HCT116 (cell line): ENCODE measurements around the gene SMIM26. TPM values are rescaled to one million over a fixed set of nuclear protein-coding genes. Genes with fewer than 3 reads are reported as not detected.

Experiments
- ATAC-seq: fragments of 200-7000 bp; cut with Tn5 transposase; 2 replicates; pipeline ENCODE4 v1.9.1; 2020; ENCODE audit warnings: mild to moderate bottlenecking, moderate library complexity
- BruUV-seq: library from RNA; stranded (reverse); fragments of 400-500 nt; replicated peaks from 2 replicates; lab custom pipeline; 2021; lab: Mats Ljungman, UMichigan
- CTCF ChIA-PET: fragments of 300-600 bp; sonication (Branson Sonifier 250); formaldehyde crosslinking; loops from one replicate; lab custom pipeline; 2021; ENCODE audit warnings: antibody characterized with exemption; lab: Charles Lee
- POLR2A ChIA-PET: fragments of 300-600, 350-600 bp; sonication (Branson Sonifier 250); formaldehyde crosslinking; loops from one replicate; lab custom pipeline; 2021; ENCODE audit warnings: antibody characterized with exemption; lab: Charles Lee
- RAD21 ChIA-PET, 2 experiments: fragments of 300-600 bp; sonication (Branson Sonifier 250); formaldehyde crosslinking; loops; one replicate each; lab custom pipeline; 2023; ENCODE audit warnings: low total read pairs in 2 of 2; ENCODE audit not compliant: uncharacterized antibody in 2 of 2, unreplicated experiment in 2 of 2, low non-redundant PET in 1 of 2; lab: Charles Lee
- DNase-seq: peaks from one replicate; pipeline ENCODE4 v3.0.0-alpha.2; 2010; ENCODE audit warnings: low read depth, low spot score
- H2AFZ ChIP-seq: fragments of 200-600 bp; shearing (Covaris generic), sonication (generic); 2 replicates; pipeline ENCODE4 v1.6.1; 2017; ENCODE audit warnings: low read depth, mixed run types, mixed read lengths, antibody characterized with exemption, low read length; ENCODE audit not compliant: poor library complexity, severe bottlenecking
- H3K27ac ChIP-seq: 2 replicates; pipeline ENCODE4 v1.5.1; 2012; ENCODE audit warnings: low read depth, low read length
- H3K27me3 ChIP-seq: fragments of 200-600 bp; sonication (generic); 2 replicates; pipeline ENCODE4 v1.6.1; 2016; ENCODE audit warnings: mixed run types, low read length, mixed read lengths; ENCODE audit not compliant: insufficient read depth
- H3K36me3 ChIP-seq, 2 experiments: fragments of 200-500 bp in 1 of 2; fragments of 200-600 bp in 1 of 2; sonication (Bioruptor generic) in 1 of 2; sonication (generic) in 1 of 2; 2 replicates each; pipeline versions ENCODE4 v1.5.1 to v1.6.1; 2014 to 2016; ENCODE audit warnings: low read length in 2 of 2, inconsistent platforms in 1 of 2, mixed read lengths in 1 of 2, mixed run types in 1 of 2; ENCODE audit not compliant: insufficient read depth in 2 of 2, control insufficient read depth in 1 of 2
- H3K4me1 ChIP-seq, 2 experiments: fragments of 200-600 bp in 1 of 2; sonication (generic) in 1 of 2; 2 replicates each; pipeline versions ENCODE4 v1.5.1 to v1.6.1; 2012 to 2017; ENCODE audit warnings: low read length in 2 of 2, inconsistent platforms in 1 of 2, mild to moderate bottlenecking in 1 of 2, mixed read lengths in 1 of 2, mixed run types in 1 of 2, moderate library complexity in 1 of 2; ENCODE audit not compliant: insufficient read depth in 2 of 2, control insufficient read depth in 1 of 2
- H3K4me2 ChIP-seq: fragments of 200-600 bp; sonication (generic); 2 replicates; pipeline ENCODE4 v1.6.1; 2017; ENCODE audit warnings: mixed run types, low read length, mixed read lengths
- H3K4me3 ChIP-seq, 2 experiments: fragments of 200-600 bp in 1 of 2; sonication (generic) in 1 of 2; replicated peaks in 1 of 2; 2 replicates each; pipeline ENCODE4 v1.5.1; 2011 to 2016; ENCODE audit warnings: low read length in 2 of 2, control low read depth in 1 of 2, low read depth in 1 of 2, mild to moderate bottlenecking in 1 of 2, mixed read lengths in 1 of 2, mixed run types in 1 of 2
- H3K79me2 ChIP-seq: fragments of 200-600 bp; sonication (generic); 2 replicates; pipeline ENCODE4 v1.6.1; 2017; ENCODE audit warnings: mild to moderate bottlenecking, mixed run types, low read length, moderate library complexity, mixed read lengths; ENCODE audit not compliant: insufficient read depth
- H3K9ac ChIP-seq: fragments of 200-600 bp; sonication (generic); 2 replicates; pipeline ENCODE4 v1.6.1; 2016; ENCODE audit warnings: low read length, mixed read lengths
- H3K9me2 ChIP-seq: fragments of 200-600 bp; sonication (generic), shearing (Covaris generic); 2 replicates; pipeline ENCODE4 v1.6.1; 2017; ENCODE audit warnings: mixed run types, mild to moderate bottlenecking, moderate library complexity; ENCODE audit not compliant: insufficient read depth
- H3K9me3 ChIP-seq, 2 experiments: fragments of 200-500 bp in 1 of 2; fragments of 200-600 bp in 1 of 2; sonication (Bioruptor generic) in 1 of 2; sonication (generic) in 1 of 2; 2 replicates each; pipeline ENCODE4 v1.6.1; 2014 to 2017; ENCODE audit warnings: low read length in 2 of 2, mixed read lengths in 2 of 2, inconsistent platforms in 1 of 2, low read depth in 1 of 2, mild to moderate bottlenecking in 1 of 2, mixed run types in 1 of 2, moderate library complexity in 1 of 2; ENCODE audit not compliant: control insufficient read depth in 1 of 2, insufficient read depth in 1 of 2
- H4K20me1 ChIP-seq: fragments of 200-600 bp; sonication (generic), shearing (Covaris generic); 2 replicates; pipeline ENCODE4 v1.6.1; 2017; ENCODE audit warnings: mixed run types, mild to moderate bottlenecking, moderate library complexity; ENCODE audit not compliant: insufficient read depth
- CBX3 ChIP-seq: IDR thresholded peaks from 2 replicates; pipeline ENCODE4 v1.6.1; 2012; ENCODE audit warnings: low read depth
- ELF1 ChIP-seq: IDR thresholded peaks from 2 replicates; pipeline ENCODE4 v1.6.1; 2012; ENCODE audit warnings: low read depth, borderline replicate concordance
- EZH2phosphoT487 ChIP-seq: fragments of 200-600 bp; IDR thresholded peaks from 2 replicates; pipeline ENCODE4 v1.6.1; 2018; ENCODE audit warnings: antibody characterized with exemption, borderline replicate concordance
- FOSL1 ChIP-seq: IDR thresholded peaks from 2 replicates; pipeline ENCODE4 v1.6.1; 2012; ENCODE audit warnings: low read depth
- JUND ChIP-seq: IDR thresholded peaks from 2 replicates; pipeline ENCODE4 v1.6.1; 2012
- POLR2A ChIP-seq: IDR thresholded peaks from 2 replicates; pipeline ENCODE4 v1.7.0; 2011; ENCODE audit warnings: borderline replicate concordance; ENCODE audit not compliant: insufficient read depth, insufficient read length; ENCODE audit errors: extremely low read depth
- POLR2AphosphoS5 ChIP-seq: IDR thresholded peaks from 2 replicates; pipeline ENCODE4 v1.6.1; 2011; ENCODE audit warnings: mild to moderate bottlenecking, low read depth, low read length, moderate library complexity
- SP1 ChIP-seq: IDR thresholded peaks from 2 replicates; pipeline ENCODE4 v1.6.1; 2012; ENCODE audit warnings: low read depth
- SRF ChIP-seq: IDR thresholded peaks from 2 replicates; pipeline ENCODE4 v1.6.1; 2012; ENCODE audit warnings: low read depth
- TCF7L2 ChIP-seq: IDR thresholded peaks from 2 replicates; pipeline ENCODE4 v1.7.0; 2011; ENCODE audit warnings: borderline replicate concordance, inconsistent platforms; ENCODE audit not compliant: insufficient read depth, insufficient read length; ENCODE audit errors: extremely low read depth
- YY1 ChIP-seq: IDR thresholded peaks from 2 replicates; pipeline ENCODE4 v1.6.1; 2011; ENCODE audit warnings: low read length, low read depth, moderate library complexity, mild to moderate bottlenecking; ENCODE audit not compliant: insufficient replicate concordance; ENCODE audit errors: extremely low read depth
- ZFX ChIP-seq: fragments of 450-650 bp; IDR thresholded peaks from 2 replicates; pipeline ENCODE4 v1.6.1; 2017
- ZNF274 ChIP-seq: fragments of 200-500 bp; sonication (Bioruptor generic); IDR thresholded peaks from 2 replicates; pipeline ENCODE4 v1.6.1; 2014; ENCODE audit warnings: mild to moderate bottlenecking, low read depth, low read length, inconsistent platforms
- intact Hi-C: fragments of 100-400 bp; cut with micrococcal nuclease; formaldehyde crosslinking; loops from 2 replicates; pipeline ENCODE4 v1.10.0; 2022
- total RNA-seq: library from RNA; stranded (reverse); gene quantifications from one replicate; pipeline ENCODE4 v1.2.1, GENCODE V29; 2021; ENCODE audit not compliant: unreplicated experiment
- TF ChIP-seq, protein P1 (sequence below): IDR thresholded peaks from 2 replicates; pipeline ENCODE4 v1.6.1; 2012
- TF ChIP-seq, protein P2 (sequence below): IDR thresholded peaks from 2 replicates; pipeline ENCODE4 v1.6.1; 2011; ENCODE audit warnings: mild to moderate bottlenecking, low read length, moderate library complexity; ENCODE audit not compliant: insufficient replicate concordance; ENCODE audit errors: extremely low read depth
- TF ChIP-seq, protein P3 (sequence below): IDR thresholded peaks from 2 replicates; pipeline ENCODE4 v1.6.1; 2012
- TF ChIP-seq, protein P4 (sequence below): IDR thresholded peaks from 2 replicates; pipeline ENCODE4 v1.6.1; 2012; ENCODE audit warnings: low read depth
- TF ChIP-seq, protein P5 (sequence below), 3 experiments: fragments of 200-600 bp in 1 of 3; sonication (generic) in 1 of 3; IDR thresholded peaks in 2 of 3; conservative IDR thresholded peaks in 1 of 3; 2 replicates each; pipeline ENCODE4 v1.5.1; 2012 to 2017; ENCODE audit warnings: low read depth in 2 of 3, low read length in 2 of 3, antibody characterized with exemption in 1 of 3, borderline replicate concordance in 1 of 3, control low read depth in 1 of 3, mild to moderate bottlenecking in 1 of 3, mixed read lengths in 1 of 3, mixed run types in 1 of 3, moderate library complexity in 1 of 3; ENCODE audit not compliant: insufficient read depth in 1 of 3

The SMIM26 gene
- total RNA-seq, 1 experiment from 2014 or later = 80.1 TPM

DNA sequence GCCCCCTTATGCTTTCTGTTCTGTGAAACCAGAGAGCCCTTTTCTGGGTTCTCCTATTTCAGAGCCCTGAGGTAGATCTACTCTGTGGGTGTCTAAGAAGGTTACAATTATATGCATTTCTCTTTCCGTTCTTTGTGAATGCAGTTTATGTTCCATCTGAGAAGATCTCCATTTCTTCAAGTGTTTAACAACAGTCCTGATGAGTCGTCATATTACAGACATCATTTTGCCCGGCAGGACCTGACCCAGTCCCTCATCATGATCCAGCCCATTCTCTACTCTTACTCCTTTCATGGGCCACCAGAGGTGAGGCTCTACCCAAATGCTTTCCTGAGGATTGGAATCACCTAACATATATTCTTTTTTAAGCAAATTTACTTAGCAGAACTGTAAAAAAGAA, 18.8 kb upstream of the SMIM26 start:
- H3K9ac ChIP-seq = no peak overlapping the region
- H3K9me2 ChIP-seq = no peaks in the 10 kb centered on the region
- H3K27me3 ChIP-seq = no peaks in the 10 kb centered on the region
- H3K9me3 ChIP-seq = no peaks in the 10 kb centered on the region
- no TSS peak for BruUV-seq
- no peak overlapping the region for H3K4me2 ChIP-seq
- no peaks in the 10 kb centered on the region for H4K20me1 ChIP-seq
- ChIA-PET POLR2A (no interaction called here), CTCF (no interaction called here), RAD21 (no interaction called here)
- H3K79me2 ChIP-seq = no peaks in the 10 kb centered on the region
- H3K4me3 ChIP-seq = no peak overlapping the region
- no peak overlapping the region for H2AFZ ChIP-seq
- peaks cover 0 to 12% of the 10 kb centered on the region in 2 experiments; a peak in 2 of 4 replicates for H3K4me1 ChIP-seq
- DNase-seq (no peak), ATAC-seq (no peak)
- no peak overlapping the region for H3K27ac ChIP-seq
- intact Hi-C loops = no loop called here
- H3K36me3 ChIP-seq = peaks cover 30 to 36% of the 10 kb centered on the region in 2 experiments
- TF ChIP-seq ZNF274 (no peak), POLR2AphosphoS5 (no peak), CBX3 (no peak), TCF7L2 (no peak), EZH2phosphoT487 (no peak), SRF (no peak), ZFX (no peak), SP1 (no peak), ELF1 (no peak), POLR2A (no peak), FOSL1 (no peak), YY1 (no peak), JUND (no peak)
- TF ChIP-seq, protein P1, sequence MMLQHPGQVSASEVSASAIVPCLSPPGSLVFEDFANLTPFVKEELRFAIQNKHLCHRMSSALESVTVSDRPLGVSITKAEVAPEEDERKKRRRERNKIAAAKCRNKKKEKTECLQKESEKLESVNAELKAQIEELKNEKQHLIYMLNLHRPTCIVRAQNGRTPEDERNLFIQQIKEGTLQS = no peak
- TF ChIP-seq, protein P2, sequence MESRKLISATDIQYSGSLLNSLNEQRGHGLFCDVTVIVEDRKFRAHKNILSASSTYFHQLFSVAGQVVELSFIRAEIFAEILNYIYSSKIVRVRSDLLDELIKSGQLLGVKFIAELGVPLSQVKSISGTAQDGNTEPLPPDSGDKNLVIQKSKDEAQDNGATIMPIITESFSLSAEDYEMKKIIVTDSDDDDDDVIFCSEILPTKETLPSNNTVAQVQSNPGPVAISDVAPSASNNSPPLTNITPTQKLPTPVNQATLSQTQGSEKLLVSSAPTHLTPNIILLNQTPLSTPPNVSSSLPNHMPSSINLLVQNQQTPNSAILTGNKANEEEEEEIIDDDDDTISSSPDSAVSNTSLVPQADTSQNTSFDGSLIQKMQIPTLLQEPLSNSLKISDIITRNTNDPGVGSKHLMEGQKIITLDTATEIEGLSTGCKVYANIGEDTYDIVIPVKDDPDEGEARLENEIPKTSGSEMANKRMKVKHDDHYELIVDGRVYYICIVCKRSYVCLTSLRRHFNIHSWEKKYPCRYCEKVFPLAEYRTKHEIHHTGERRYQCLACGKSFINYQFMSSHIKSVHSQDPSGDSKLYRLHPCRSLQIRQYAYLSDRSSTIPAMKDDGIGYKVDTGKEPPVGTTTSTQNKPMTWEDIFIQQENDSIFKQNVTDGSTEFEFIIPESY = no peak
- TF ChIP-seq, protein P3, sequence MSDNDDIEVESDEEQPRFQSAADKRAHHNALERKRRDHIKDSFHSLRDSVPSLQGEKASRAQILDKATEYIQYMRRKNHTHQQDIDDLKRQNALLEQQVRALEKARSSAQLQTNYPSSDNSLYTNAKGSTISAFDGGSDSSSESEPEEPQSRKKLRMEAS = no peak
- TF ChIP-seq, protein P4, sequence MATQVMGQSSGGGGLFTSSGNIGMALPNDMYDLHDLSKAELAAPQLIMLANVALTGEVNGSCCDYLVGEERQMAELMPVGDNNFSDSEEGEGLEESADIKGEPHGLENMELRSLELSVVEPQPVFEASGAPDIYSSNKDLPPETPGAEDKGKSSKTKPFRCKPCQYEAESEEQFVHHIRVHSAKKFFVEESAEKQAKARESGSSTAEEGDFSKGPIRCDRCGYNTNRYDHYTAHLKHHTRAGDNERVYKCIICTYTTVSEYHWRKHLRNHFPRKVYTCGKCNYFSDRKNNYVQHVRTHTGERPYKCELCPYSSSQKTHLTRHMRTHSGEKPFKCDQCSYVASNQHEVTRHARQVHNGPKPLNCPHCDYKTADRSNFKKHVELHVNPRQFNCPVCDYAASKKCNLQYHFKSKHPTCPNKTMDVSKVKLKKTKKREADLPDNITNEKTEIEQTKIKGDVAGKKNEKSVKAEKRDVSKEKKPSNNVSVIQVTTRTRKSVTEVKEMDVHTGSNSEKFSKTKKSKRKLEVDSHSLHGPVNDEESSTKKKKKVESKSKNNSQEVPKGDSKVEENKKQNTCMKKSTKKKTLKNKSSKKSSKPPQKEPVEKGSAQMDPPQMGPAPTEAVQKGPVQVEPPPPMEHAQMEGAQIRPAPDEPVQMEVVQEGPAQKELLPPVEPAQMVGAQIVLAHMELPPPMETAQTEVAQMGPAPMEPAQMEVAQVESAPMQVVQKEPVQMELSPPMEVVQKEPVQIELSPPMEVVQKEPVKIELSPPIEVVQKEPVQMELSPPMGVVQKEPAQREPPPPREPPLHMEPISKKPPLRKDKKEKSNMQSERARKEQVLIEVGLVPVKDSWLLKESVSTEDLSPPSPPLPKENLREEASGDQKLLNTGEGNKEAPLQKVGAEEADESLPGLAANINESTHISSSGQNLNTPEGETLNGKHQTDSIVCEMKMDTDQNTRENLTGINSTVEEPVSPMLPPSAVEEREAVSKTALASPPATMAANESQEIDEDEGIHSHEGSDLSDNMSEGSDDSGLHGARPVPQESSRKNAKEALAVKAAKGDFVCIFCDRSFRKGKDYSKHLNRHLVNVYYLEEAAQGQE = no peak
- TF ChIP-seq, protein P5, sequence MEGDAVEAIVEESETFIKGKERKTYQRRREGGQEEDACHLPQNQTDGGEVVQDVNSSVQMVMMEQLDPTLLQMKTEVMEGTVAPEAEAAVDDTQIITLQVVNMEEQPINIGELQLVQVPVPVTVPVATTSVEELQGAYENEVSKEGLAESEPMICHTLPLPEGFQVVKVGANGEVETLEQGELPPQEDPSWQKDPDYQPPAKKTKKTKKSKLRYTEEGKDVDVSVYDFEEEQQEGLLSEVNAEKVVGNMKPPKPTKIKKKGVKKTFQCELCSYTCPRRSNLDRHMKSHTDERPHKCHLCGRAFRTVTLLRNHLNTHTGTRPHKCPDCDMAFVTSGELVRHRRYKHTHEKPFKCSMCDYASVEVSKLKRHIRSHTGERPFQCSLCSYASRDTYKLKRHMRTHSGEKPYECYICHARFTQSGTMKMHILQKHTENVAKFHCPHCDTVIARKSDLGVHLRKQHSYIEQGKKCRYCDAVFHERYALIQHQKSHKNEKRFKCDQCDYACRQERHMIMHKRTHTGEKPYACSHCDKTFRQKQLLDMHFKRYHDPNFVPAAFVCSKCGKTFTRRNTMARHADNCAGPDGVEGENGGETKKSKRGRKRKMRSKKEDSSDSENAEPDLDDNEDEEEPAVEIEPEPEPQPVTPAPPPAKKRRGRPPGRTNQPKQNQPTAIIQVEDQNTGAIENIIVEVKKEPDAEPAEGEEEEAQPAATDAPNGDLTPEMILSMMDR (IDR thresholded peaks at IDR 0.05 in 2 of 3, conservative IDR thresholded peaks at IDR 0.05 in 1 of 3; ENCODE audit: borderline replicate concordance in 1 of 3, insufficient read depth in 1 of 3, low read depth in 2 of 3, low read length in 2 of 3) = no peak
